ENCODE data around the gene KRT14. TPM values are rescaled to one million over a fixed set of nuclear protein-coding genes. Genes with fewer than 3 reads are reported as not detected.

The KRT14 gene
- total and polyA plus RNA-seq, 2 of the 4 experiments (the other 2 are of a cell fraction) = not detected

DNA sequence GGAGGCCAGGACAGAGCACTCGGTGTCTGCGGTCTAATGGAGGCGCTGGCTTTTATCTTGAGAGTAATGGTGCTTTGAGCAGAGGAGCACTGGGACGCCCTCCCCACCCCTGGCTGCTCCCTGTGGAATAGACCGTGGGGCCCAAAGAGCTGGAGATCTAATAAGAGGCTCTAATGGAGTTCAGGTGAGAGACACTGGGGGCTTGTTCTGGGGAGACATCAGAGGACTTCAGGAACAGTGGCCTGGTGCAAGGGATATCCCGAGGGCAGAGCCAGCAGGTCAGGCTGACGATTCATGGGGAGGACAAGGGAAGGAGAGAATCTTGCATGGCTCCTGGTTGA lies 49.1 kb downstream of the KRT14 start:
- H3K56ac ChIP-seq (ENCODE audit: extremely low read depth, insufficient read depth, low read length) = no peak overlapping the region
- TF ChIP-seq, protein P1, sequence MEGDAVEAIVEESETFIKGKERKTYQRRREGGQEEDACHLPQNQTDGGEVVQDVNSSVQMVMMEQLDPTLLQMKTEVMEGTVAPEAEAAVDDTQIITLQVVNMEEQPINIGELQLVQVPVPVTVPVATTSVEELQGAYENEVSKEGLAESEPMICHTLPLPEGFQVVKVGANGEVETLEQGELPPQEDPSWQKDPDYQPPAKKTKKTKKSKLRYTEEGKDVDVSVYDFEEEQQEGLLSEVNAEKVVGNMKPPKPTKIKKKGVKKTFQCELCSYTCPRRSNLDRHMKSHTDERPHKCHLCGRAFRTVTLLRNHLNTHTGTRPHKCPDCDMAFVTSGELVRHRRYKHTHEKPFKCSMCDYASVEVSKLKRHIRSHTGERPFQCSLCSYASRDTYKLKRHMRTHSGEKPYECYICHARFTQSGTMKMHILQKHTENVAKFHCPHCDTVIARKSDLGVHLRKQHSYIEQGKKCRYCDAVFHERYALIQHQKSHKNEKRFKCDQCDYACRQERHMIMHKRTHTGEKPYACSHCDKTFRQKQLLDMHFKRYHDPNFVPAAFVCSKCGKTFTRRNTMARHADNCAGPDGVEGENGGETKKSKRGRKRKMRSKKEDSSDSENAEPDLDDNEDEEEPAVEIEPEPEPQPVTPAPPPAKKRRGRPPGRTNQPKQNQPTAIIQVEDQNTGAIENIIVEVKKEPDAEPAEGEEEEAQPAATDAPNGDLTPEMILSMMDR (conservative IDR thresholded peaks at IDR 0.05; ENCODE audit: low read depth, low read length) = no peak
- TF ChIP-seq RFX5 (IDR thresholded peaks at IDR 0.05; ENCODE audit: low read depth, low read length) = no peak
- TF ChIP-seq MXI1 (IDR thresholded peaks at IDR 0.05; ENCODE audit: borderline replicate concordance, low read depth, low read length) = no peak
- TF ChIP-seq CHD1 (IDR thresholded peaks at IDR 0.05; ENCODE audit: low read depth, low read length) = no peak
- no peak for TF ChIP-seq RAD21 (IDR thresholded peaks at IDR 0.05; ENCODE audit: low read length)
- TF ChIP-seq POLR2A (IDR thresholded peaks at IDR 0.05; ENCODE audit: low read depth, low read length) = no peak
- no peak for TF ChIP-seq FOS (IDR thresholded peaks at IDR 0.05; ENCODE audit: low read depth, low read length)
- no peak for TF ChIP-seq NFE2L2 (IDR thresholded peaks at IDR 0.05; ENCODE audit: low read depth, low read length)
- no peak for TF ChIP-seq RCOR1 (IDR thresholded peaks at IDR 0.05; ENCODE audit: insufficient replicate concordance, low read length)
- no peak for TF ChIP-seq SMC3 (IDR thresholded peaks at IDR 0.05; ENCODE audit: low read depth, low read length)
- TF ChIP-seq MAZ (IDR thresholded peaks at IDR 0.05; ENCODE audit: borderline replicate concordance, low read depth, low read length) = no peak
- no peak for TF ChIP-seq BHLHE40 (IDR thresholded peaks at IDR 0.05; ENCODE audit: low read depth, low read length)
- TF ChIP-seq, protein P2, sequence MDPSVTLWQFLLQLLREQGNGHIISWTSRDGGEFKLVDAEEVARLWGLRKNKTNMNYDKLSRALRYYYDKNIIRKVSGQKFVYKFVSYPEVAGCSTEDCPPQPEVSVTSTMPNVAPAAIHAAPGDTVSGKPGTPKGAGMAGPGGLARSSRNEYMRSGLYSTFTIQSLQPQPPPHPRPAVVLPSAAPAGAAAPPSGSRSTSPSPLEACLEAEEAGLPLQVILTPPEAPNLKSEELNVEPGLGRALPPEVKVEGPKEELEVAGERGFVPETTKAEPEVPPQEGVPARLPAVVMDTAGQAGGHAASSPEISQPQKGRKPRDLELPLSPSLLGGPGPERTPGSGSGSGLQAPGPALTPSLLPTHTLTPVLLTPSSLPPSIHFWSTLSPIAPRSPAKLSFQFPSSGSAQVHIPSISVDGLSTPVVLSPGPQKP (IDR thresholded peaks at IDR 0.05; ENCODE audit: borderline replicate concordance, low read depth, low read length) = no peak
- TF ChIP-seq MAFK (IDR thresholded peaks at IDR 0.05; ENCODE audit: low read depth, low read length) = no peak
- TF ChIP-seq CEBPB (IDR thresholded peaks at IDR 0.05; ENCODE audit: low read depth, low read length) = no peak
- TF ChIP-seq, protein P3, sequence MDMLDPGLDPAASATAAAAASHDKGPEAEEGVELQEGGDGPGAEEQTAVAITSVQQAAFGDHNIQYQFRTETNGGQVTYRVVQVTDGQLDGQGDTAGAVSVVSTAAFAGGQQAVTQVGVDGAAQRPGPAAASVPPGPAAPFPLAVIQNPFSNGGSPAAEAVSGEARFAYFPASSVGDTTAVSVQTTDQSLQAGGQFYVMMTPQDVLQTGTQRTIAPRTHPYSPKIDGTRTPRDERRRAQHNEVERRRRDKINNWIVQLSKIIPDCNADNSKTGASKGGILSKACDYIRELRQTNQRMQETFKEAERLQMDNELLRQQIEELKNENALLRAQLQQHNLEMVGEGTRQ (IDR thresholded peaks at IDR 0.05; ENCODE audit: low read depth, low read length) = no peak

More for the DNA sequence above, 49.1 kb downstream of the KRT14 start:
- DNase-seq = no peak
- Histone ChIP-seq H3K23ac (ENCODE audit: low read depth, low read length) (0 out of 2 replicates have a peak overlapping the region, but pooled peaks have one; percentile 56), H3K18ac (ENCODE audit: low read depth, low read length) (peak overlapping the region; percentile 33), H2AK9ac (replicated peaks; ENCODE audit: low read depth, low read length, poor library complexity) (peak overlapping the region; percentile 77), H3K4me3 (ENCODE audit: insufficient read depth, low read depth, low read length) (no peak overlapping the region), H4K20me1 (ENCODE audit: insufficient read depth, low read length) (no peaks in the 10 kb centered on the region), H3K9me3 (ENCODE audit: control insufficient read depth, insufficient read depth, low read length) (no peaks in the 10 kb centered on the region), H4K5ac (ENCODE audit: low read depth, low read length) (peak overlapping the region; percentile 9; the same call in 1 of the 2 replicates), H3K4ac (ENCODE audit: low read depth, low read length) (peak overlapping the region; percentile 68), H4K91ac (ENCODE audit: insufficient read depth, low read depth, low read length) (peak overlapping the region; percentile 70), H4K8ac (ENCODE audit: low read depth in 2 of 2, low read length in 2 of 2) (peak overlapping the region; percentile 29 to 62; a peak in 2 of 4 replicates), H3K14ac (replicated peaks; ENCODE audit: low read depth, low read length) (peak overlapping the region; percentile 10), H2AFZ (replicated peaks; ENCODE audit: low read length, poor library complexity) (peak overlapping the region; percentile 48), H3K4me2 (ENCODE audit: low read depth, low read length) (no peak overlapping the region), H2BK120ac (ENCODE audit: low read depth, low read length) (peak overlapping the region; percentile 77; the same call in 1 of the 2 replicates), H3K27ac (ENCODE audit: insufficient read depth, low read length) (no peak overlapping the region), H3K9me1 (ENCODE audit: insufficient read depth, low read length) (peaks cover 11% of the 10 kb centered on the region), H3K4me1 (ENCODE audit: control insufficient read depth, insufficient read depth, low read length) (peaks cover 16% of the 10 kb centered on the region), H3K9ac (ENCODE audit: low read depth, low read length) (no peak overlapping the region), H2AK5ac (ENCODE audit: low read depth, low read length) (peak overlapping the region; percentile 92), H3K36me3 (ENCODE audit: control insufficient read depth, insufficient read depth, low read length) (no peaks in the 10 kb centered on the region), H2BK15ac (ENCODE audit: low read depth, low read length) (peak overlapping the region; percentile 32; the same call in 2 of the 3 replicates), H2BK5ac (ENCODE audit: low read depth, low read length, poor library complexity, severe bottlenecking) (no peak overlapping the region), H3K79me1 (ENCODE audit: low read depth in 1 of 2, low read length in 2 of 2) (no peaks in the 10 kb centered on the region), H3K27me3 (ENCODE audit: control insufficient read depth, insufficient read depth, low read length) (no peaks in the 10 kb centered on the region), H2BK20ac (ENCODE audit: low read depth, low read length) (peak overlapping the region; percentile 74)
- intact Hi-C loops (cut with micrococcal nuclease) (no loop called here), in situ Hi-C loops (cut with MboI; ENCODE audit: low sequenced_read_pairs) (no loop called here), dilution Hi-C loops (cut with HindIII; ENCODE audit: low sequenced_read_pairs, unreplicated experiment) (no loop called here)
- ChIA-PET CTCF (interaction anchor here (0.6 to 1.6 kb wide), 2 partner anchors 11 kb away, joined by 3 to 7 read pairs; no protein-coding TSS in a partner anchor), POLR2A (ENCODE audit: unreplicated experiment) (no interaction called here)
- BruUV-seq (replicated peaks) = no TSS peak
- WGBS, 2 experiments (ENCODE audit: extremely low coverage in 2 of 2, insufficient read length in 1 of 2) = 90% methylated on average over 2 of the region's 7 CpGs; no CpG with 5 or more reads in 1 of the 2 experiments
- ATAC-seq (ENCODE audit: low read depth) = no peak

All from IMR-90 (cell line).